Measurements from ENCODE around the gene TP73.

The TP73 gene

GRCh38 chr1:3672971-3673361 is 20.6 kb downstream of the TP73 start:
- TF ChIP-seq REST (IDR thresholded peaks at IDR 0.05; ENCODE audit: insufficient read depth in 1 of 2, low read depth in 2 of 2, low read length in 2 of 2) (no peak), TAF1 (IDR thresholded peaks at IDR 0.05; ENCODE audit: borderline replicate concordance, insufficient read depth, low read length) (no peak), SIN3A (IDR thresholded peaks at IDR 0.05; ENCODE audit: borderline replicate concordance, insufficient read depth, low read length) (no peak), POLR2AphosphoS5 (IDR thresholded peaks at IDR 0.05; ENCODE audit: low read depth, low read length) (no peak)

DNA sequence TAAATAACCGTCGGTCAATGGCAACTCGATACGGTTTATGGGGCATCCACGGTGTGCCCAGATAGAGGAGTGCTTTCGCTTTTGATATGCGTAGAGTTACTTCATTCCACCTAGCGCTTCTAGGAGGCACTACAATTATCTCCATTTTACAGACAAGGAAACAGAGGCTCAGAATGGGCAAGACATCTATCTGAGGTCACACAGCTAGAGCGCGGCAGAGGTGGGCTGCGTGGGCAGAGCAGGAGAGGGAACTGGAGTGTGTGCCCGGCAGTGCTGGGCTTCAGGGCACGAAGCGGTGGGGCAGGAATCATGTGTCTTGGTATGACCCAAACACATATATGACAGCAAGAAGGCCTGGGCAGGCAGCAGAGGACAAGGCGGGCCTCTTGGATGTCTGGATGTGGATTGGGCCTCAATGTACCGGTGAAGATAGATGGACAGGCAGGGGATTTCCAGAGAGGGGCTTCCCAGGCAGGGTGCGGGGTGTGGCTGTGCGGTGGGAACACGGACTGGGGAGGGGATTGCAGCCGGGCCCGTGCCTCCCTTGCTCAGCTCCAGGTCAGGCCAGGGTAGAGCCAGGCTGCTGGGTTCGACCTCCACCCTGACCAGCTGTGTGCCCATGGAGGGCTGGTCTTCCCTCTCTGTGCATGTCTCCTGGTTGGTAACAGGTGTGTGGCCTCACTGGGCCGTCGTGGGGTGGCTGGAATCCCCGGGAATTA is 21.2 kb downstream of the TP73 start:
- TF ChIP-seq REST (IDR thresholded peaks at IDR 0.05; ENCODE audit: insufficient read depth in 1 of 2, low read depth in 2 of 2, low read length in 2 of 2) (no peak), FOXP2 (optimal IDR thresholded peaks at IDR 0.05; ENCODE audit: borderline replicate concordance, extremely low read depth, extremely low read length, insufficient read depth) (no peak), POLR2AphosphoS5 (IDR thresholded peaks at IDR 0.05; ENCODE audit: low read depth, low read length) (no peak), SIN3A (IDR thresholded peaks at IDR 0.05; ENCODE audit: borderline replicate concordance, insufficient read depth, low read length) (no peak)

- no peak for TF ChIP-seq POLR2AphosphoS5 (IDR thresholded peaks at IDR 0.05; ENCODE audit: low read depth, low read length)
- no peak for TF ChIP-seq FOXP2 (optimal IDR thresholded peaks at IDR 0.05; ENCODE audit: borderline replicate concordance, extremely low read depth, extremely low read length, insufficient read depth)
- TF ChIP-seq TAF1 (IDR thresholded peaks at IDR 0.05; ENCODE audit: borderline replicate concordance, insufficient read depth, low read length) = no peak
- TF ChIP-seq REST (IDR thresholded peaks at IDR 0.05; ENCODE audit: insufficient read depth in 1 of 2, low read depth in 2 of 2, low read length in 2 of 2) = no peak
- TF ChIP-seq SIN3A (IDR thresholded peaks at IDR 0.05; ENCODE audit: borderline replicate concordance, insufficient read depth, low read length) = no peak
Measured at GRCh38 chr1:3674100-3675094, 22.1 kb downstream of the TP73 start.

GRCh38 chr1:3675436-3675835 is 23.1 kb downstream of the TP73 start:
- TF ChIP-seq FOXP2 (optimal IDR thresholded peaks at IDR 0.05; ENCODE audit: borderline replicate concordance, extremely low read depth, extremely low read length, insufficient read depth) (no peak), SIN3A (IDR thresholded peaks at IDR 0.05; ENCODE audit: borderline replicate concordance, insufficient read depth, low read length) (no peak), TAF1 (IDR thresholded peaks at IDR 0.05; ENCODE audit: borderline replicate concordance, insufficient read depth, low read length) (no peak), REST (IDR thresholded peaks at IDR 0.05; ENCODE audit: insufficient read depth in 1 of 2, low read depth in 2 of 2, low read length in 2 of 2) (no peak), POLR2AphosphoS5 (IDR thresholded peaks at IDR 0.05; ENCODE audit: low read depth, low read length) (no peak)
